Measurements from ENCODE around the gene PTPRN2.
"Not testable (repeated sequence)": the region's sequence is repeated elsewhere in the genome, so short reads cannot be mapped to it uniquely, and the experiment has no call there.

PTPRN2 gene

DNA sequence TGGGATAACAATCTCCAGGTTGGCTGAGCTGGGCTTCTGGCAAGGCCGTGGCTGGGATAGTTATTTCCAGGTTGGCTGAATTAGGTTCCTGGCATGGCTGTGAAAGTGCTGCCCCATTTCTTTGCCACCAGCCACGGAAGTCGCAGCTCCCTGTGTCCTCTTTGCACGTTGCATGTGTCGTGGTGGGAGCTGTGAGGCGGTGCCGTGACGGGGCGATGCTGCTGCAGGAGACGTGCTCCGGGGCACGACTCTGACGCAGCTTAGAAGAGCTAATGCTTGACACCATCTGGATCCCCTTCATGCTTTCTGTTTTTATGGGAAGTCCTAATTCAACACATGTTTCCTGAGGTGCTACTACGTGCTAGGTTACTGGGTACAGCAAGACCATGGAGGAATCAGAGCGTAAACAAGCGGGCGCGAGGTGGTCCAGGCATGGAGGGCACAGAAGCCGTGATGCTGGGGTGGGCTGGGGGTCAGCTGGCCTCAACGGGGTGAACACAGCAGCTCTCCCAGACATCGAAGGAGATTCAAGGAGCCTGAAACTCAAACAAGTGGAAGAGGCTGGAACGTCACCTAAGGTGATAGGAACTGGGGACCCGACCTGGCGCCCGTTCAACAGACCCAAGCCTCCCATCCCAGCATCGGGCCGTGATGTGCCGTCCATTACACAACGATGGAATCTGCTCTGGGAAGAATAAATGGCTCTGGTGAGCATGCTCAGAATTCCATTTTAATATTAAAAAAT lies 843.7 kb downstream of the PTPRN2 start:
- H3K4me3 ChIP-seq (ENCODE audit: low read depth, low read length), result no peak overlapping the region

GRCh38 chr7:157740251-157740798 lies 847.3 kb downstream of the PTPRN2 start:
- H3K4me3 ChIP-seq (ENCODE audit: low read depth, low read length), result no peak overlapping the region

GRCh38 chr7:157739650-157740049 lies 848.0 kb downstream of the PTPRN2 start:
- H3K4me3 ChIP-seq (ENCODE audit: low read depth, low read length), result no peak overlapping the region

GRCh38 chr7:157739031-157739430 lies 848.6 kb downstream of the PTPRN2 start:
- no peak overlapping the region for H3K4me3 ChIP-seq (ENCODE audit: low read depth, low read length)

DNA sequence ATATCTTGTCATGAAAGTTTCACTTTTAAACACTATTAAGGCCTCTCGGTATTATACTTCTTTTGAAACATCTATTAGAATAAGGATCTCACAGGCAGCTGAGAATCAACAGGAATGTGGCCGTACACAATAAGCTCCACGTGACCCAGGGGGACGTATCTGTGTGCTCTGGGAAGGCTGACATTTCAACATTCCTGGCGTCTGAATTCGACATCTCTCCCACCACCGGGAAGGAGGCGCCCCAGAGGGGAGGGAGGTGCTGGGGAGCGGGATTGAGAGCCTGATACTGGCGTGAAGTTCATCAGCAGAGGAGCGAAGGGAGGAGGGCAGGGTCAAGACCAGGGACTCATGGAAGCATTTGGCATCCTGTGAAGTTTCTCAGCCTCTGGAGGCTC lies 849.6 kb downstream of the PTPRN2 start:
- H3K4me3 ChIP-seq (ENCODE audit: low read depth, low read length), result no peak overlapping the region

DNA sequence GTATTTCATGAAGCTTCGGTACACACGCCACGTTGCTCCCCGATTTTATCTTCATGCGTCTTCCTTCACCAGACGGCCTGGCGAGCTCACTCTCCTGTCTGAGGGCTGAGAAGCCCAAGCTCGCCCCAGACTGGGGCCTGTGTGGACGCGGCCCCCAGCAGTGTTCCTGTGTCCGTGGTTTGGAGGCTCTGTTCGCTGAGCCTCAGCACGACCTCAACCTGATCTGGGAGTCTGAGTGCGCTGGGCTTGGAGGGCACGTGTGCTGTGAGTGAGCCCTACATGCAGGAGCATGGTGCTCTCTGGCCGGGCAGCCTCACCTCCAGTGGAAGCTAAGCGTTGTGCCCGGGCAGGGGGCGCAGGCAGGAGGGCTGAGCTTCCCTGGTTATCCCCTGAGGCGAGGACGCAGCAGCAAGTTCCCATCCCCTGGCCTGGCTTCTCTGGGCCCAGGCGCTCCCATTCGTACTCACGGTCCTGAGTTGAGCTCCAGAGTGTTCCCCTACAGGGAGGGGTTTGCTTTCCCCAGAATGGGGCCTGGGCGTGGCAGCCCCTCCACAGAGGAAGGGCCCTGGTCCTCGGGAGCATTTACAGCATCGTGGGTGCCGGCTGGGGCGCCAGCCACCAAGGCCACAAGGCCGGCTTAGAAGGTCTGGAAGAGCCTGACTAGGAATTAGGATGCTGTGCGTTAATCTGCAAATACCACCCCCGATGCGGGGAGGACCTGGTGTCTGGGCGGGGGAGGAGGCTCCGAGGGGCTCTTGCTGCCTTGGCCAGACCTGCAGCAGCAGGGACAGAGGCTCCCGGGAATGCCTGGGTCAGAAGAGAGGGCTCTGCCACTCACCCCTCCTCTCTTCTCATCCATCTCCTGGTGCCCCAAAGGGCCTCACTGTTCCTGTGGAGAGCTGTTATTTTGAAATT lies 850.2 kb downstream of the PTPRN2 start:
- H3K4me3 ChIP-seq (ENCODE audit: low read depth, low read length), result no peak overlapping the region

DNA sequence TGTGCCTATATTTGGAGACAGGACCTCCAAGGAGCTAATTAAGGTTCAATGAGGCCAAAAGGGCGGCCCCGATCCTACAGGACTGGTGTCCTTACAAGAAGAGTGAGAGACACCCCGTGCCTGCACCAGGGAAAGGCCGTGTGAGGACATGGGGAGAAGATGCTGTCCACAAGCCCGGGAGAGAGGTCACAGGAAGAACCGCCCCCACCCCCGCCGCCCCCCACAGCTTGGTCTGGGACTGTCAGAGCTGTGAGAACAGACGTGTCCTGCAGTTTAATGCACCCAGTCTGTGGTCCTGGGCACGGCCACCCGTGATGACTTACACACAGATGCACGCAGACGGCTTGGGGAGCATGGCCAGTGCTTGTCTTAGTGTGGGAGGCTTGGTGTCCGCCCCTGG lies 851.3 kb downstream of the PTPRN2 start:
- no peak overlapping the region for H3K4me3 ChIP-seq (ENCODE audit: low read depth, low read length)

- no peak overlapping the region for H3K4me3 ChIP-seq (ENCODE audit: low read depth, low read length)
These were observed 851.8 kb downstream of the PTPRN2 start for GRCh38 chr7:157735826-157736225.

- H3K4me3 ChIP-seq (ENCODE audit: low read depth, low read length), result no peak overlapping the region
These were observed 852.7 kb downstream of the PTPRN2 start for GRCh38 chr7:157734676-157735640.

- H3K4me3 ChIP-seq (ENCODE audit: low read depth, low read length), result not testable (repeated sequence)
These were observed 853.7 kb downstream of the PTPRN2 start for GRCh38 chr7:157733760-157734395.

- no peak overlapping the region for H3K4me3 ChIP-seq (ENCODE audit: low read depth, low read length)
These were observed 856.5 kb downstream of the PTPRN2 start for GRCh38 chr7:157731126-157731525.

GRCh38 chr7:157730614-157731013 lies 857.0 kb downstream of the PTPRN2 start:
- H3K4me3 ChIP-seq (ENCODE audit: low read depth, low read length), result no peak overlapping the region

DNA sequence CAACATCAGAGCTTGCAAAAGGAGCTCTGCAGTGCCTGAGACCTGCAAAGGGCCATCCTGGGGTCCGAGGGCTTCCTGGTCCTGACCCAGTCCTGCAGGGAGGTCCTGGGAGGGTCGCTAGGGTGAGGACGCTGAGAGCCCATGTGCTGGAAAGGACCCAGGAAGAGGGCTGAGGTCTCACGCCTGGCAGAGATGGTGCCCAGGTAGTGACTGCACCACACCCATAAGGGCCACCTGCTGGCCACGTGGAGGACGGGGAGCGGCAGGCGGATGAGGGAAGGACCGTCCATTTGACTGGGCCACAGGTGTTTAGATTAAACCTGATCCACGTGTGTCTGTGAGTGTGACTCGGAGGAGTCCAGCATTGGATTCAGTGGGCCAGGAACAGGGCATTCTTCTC lies 858.1 kb downstream of the PTPRN2 start:
- no peak overlapping the region for H3K4me3 ChIP-seq (ENCODE audit: low read depth, low read length)

- H3K4me3 ChIP-seq (ENCODE audit: low read depth, low read length), result no peak overlapping the region
These were observed 859.5 kb downstream of the PTPRN2 start for GRCh38 chr7:157727964-157728615.

DNA sequence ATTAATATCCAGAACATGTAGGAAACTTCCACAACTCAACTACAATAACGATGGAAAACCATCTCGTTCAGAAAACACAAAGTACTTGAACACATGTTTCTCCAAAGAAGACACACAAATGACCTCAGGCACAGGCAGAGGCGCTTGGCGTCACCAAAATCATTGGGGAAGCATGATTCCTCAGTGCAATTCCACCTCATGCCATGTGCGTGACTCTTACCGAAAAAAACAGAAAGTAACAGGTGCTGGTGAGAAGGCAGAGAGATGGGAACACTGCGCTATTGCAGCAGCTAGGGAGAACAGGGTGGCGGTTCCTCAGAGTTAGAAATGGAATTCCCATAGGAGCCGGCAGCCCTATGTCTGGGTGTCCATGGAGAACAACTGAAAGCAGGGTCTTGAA lies 860.9 kb downstream of the PTPRN2 start:
- no peak overlapping the region for H3K4me3 ChIP-seq (ENCODE audit: low read depth, low read length)

- not testable (repeated sequence) for H3K4me3 ChIP-seq (ENCODE audit: low read depth, low read length)
These were observed 862.3 kb downstream of the PTPRN2 start for GRCh38 chr7:157725312-157725711.

GRCh38 chr7:157723205-157723604 lies 864.4 kb downstream of the PTPRN2 start:
- H3K4me3 ChIP-seq (ENCODE audit: low read depth, low read length), result no peak overlapping the region

- no peak overlapping the region for H3K4me3 ChIP-seq (ENCODE audit: low read depth, low read length)
These were observed 865.2 kb downstream of the PTPRN2 start for GRCh38 chr7:157722137-157723060.

Measured in iPS-11a (cell line).